Right lobe of liver (tissue), 4 donors: Measurements from ENCODE around the gene REXO4.

Experiments used
- CTCF ChIP-seq, 4 donors: fragments of 200-600 bp in 3 of 4; fragments of 450-650 bp in 1 of 4; IDR thresholded peaks; one replicate each; pipeline versions ENCODE4 v1.5.1 to v1.8.0; 2016 to 2022; ENCODE audit warnings: antibody characterized with exemption in 4 of 4, mild to moderate bottlenecking in 2 of 4
- POLR2A ChIP-seq: fragments of 450-650 bp; IDR thresholded peaks from one replicate; pipeline ENCODE4 v1.6.1; 2017; ENCODE audit warnings: antibody characterized with exemption, mild to moderate bottlenecking
- donor health status: DM: no; HTN: no; CAD: no.
- donor health status: DM: no; HTN: no; CAD: no.
- donor health status: DM: no; HTN: yes; CAD: no.

- TF ChIP-seq CTCF (IDR thresholded peaks at IDR 0.05) (no peak), POLR2A (no peak)
Observed at GRCh38 chr9:133360400-133361393, 57.1 kb downstream of the REXO4 start.
